Fibroblast of the aortic adventitia (primary cell): Measurements from ENCODE around the gene GALK2. TPM values are rescaled to one million over a fixed set of nuclear protein-coding genes. Genes with fewer than 3 reads are reported as not detected.

Experiments
- DNase-seq: peaks from one replicate; pipeline ENCODE4 v3.0.0-alpha.2; 2010; ENCODE audit warnings: low read depth
- H3K4me3 ChIP-seq: 2 replicates; pipeline ENCODE4 v1.5.1; 2011; ENCODE audit warnings: low read depth, mild to moderate bottlenecking, control low read depth, low read length, moderate library complexity
- total RNA-seq: library from RNA; depleted of rRNA; stranded (reverse); fragments of >200 nt; gene quantifications from 2 replicates; pipeline ENCODE4 v1.2.3, GENCODE V29; 2012; ENCODE audit warnings: low replicate concordance
- TF ChIP-seq, protein P1 (sequence below): IDR thresholded peaks from 2 replicates; pipeline ENCODE4 v1.5.1; 2011; ENCODE audit warnings: mild to moderate bottlenecking, low read length, control low read depth, inconsistent platforms; ENCODE audit not compliant: insufficient read depth

The GALK2 gene
- total RNA-seq, 1 donor, result 30.9 TPM

DNA sequence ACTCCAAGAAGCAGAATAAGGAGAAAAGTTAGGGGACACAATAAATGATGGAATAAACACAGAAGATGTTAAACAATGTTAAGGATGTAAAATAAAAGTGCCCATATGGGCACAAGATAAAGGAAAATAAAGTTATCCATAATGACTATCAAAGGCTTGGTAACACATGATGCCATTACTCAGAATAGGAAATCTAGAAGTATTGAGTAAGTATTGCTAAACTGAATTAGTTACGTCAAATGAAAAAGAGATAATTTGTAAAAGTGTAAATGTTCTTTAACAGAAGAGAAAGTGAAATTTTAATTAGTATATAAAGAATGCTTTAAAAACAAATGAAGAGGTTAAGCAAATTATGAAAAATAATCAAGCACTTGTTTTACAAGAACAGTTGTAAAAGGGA lies 21.3 kb upstream of the GALK2 start:
- TF ChIP-seq, protein P1, sequence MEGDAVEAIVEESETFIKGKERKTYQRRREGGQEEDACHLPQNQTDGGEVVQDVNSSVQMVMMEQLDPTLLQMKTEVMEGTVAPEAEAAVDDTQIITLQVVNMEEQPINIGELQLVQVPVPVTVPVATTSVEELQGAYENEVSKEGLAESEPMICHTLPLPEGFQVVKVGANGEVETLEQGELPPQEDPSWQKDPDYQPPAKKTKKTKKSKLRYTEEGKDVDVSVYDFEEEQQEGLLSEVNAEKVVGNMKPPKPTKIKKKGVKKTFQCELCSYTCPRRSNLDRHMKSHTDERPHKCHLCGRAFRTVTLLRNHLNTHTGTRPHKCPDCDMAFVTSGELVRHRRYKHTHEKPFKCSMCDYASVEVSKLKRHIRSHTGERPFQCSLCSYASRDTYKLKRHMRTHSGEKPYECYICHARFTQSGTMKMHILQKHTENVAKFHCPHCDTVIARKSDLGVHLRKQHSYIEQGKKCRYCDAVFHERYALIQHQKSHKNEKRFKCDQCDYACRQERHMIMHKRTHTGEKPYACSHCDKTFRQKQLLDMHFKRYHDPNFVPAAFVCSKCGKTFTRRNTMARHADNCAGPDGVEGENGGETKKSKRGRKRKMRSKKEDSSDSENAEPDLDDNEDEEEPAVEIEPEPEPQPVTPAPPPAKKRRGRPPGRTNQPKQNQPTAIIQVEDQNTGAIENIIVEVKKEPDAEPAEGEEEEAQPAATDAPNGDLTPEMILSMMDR, result no peak
- no peak for DNase-seq

DNA sequence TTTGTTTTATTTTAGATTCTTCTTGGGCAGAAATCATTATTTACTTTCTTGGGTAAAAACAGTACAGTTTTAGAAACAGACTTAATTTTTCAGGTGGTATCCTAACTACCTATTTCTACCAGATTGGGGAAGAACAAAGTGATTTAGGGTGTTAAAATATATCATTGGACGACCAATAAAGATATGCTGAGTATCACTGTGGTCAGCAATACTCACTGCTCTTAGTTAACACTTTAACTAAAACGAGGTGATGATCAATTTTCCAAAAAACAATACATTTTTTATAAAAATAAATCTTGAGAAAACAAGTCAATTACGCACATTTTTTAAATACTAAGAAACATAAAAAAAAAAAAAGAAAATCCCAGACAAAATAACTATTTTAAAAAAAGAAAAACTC lies 18.2 kb upstream of the GALK2 start:
- DNase-seq, result no peak
- no peak overlapping the region for H3K4me3 ChIP-seq
- TF ChIP-seq, protein P1, result no peak

More for the DNA sequence above, 21.3 kb upstream of the GALK2 start:
- no peak overlapping the region for H3K4me3 ChIP-seq

DNA sequence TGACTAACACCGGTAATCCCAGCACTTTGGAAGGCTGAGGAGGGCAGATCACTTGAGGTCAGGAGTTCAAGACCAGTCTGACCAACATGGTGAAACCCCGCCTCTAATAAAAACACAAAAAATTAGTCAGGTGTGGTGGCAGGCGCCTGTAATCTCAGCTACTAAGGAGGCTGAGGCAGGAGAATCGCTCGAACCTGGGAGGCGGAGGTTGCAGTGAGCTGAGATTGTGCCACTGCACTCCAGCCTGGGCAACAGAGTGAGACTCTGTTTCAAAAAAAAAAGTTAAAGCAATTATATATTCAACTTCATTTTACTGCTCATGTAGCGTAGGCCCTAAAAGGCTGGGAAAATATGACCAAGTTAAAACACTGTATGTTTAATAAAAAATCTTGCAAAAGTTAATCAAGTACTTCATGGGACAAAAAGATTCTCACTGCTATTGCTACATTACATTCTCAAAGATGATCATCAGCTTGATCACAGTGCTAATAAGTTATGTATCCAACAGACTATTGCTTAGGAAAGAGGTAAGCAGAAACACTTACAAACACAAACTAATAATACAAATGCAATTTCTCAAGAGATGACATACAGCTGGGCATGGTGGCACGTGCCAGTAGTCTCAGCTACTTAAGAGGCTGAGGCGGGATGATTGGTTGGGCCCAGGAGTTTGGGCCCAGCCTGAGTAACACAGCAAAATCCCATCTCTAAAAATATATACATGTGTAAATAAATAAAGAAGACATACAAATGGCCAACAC lies 17.3 kb upstream of the GALK2 start:
- H3K4me3 ChIP-seq, result no peak overlapping the region
- DNase-seq, result no peak

DNA sequence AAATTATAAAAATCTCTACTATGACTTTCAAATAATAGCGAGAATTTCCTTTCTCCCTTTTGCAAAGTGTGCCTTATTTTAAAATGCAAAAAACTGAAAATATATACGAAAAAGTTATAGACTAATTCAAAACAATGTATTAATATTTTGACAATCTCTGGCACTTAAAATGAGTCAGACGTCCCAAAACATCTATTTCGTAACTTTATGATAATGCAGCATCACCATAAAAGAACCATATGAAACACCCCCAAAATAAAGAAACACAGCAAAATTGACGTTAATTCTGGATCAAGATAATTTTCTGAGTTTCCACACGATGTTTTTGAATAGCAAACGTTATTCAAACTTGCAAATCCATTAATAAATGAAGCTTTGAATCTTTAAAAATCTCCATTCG lies 15.7 kb upstream of the GALK2 start:
- DNase-seq, result no peak
- peak overlapping the region; percentile 93 for H3K4me3 ChIP-seq
- TF ChIP-seq, protein P1, result no peak

More for the DNA sequence above, 17.3 kb upstream of the GALK2 start:
- TF ChIP-seq, protein P1, result no peak

DNA sequence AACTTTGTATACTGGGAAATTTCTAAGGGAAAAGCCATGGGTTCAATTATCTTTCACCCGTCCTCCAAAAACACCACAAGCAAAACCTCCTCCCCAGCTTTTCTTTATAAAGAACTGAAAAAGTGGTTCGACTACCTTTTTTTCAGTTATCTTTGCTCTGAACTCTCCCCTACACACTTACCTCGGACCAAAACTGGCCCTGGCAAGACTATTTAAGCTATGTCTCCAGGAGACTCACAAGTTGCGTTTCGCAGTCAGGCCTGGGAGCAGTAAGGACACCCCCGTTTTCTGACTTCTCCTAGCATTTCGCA lies 15.3 kb upstream of the GALK2 start:
- H3K4me3 ChIP-seq, result peak overlapping the region; percentile 93
- TF ChIP-seq, protein P1, result no peak
- no peak for DNase-seq

DNA sequence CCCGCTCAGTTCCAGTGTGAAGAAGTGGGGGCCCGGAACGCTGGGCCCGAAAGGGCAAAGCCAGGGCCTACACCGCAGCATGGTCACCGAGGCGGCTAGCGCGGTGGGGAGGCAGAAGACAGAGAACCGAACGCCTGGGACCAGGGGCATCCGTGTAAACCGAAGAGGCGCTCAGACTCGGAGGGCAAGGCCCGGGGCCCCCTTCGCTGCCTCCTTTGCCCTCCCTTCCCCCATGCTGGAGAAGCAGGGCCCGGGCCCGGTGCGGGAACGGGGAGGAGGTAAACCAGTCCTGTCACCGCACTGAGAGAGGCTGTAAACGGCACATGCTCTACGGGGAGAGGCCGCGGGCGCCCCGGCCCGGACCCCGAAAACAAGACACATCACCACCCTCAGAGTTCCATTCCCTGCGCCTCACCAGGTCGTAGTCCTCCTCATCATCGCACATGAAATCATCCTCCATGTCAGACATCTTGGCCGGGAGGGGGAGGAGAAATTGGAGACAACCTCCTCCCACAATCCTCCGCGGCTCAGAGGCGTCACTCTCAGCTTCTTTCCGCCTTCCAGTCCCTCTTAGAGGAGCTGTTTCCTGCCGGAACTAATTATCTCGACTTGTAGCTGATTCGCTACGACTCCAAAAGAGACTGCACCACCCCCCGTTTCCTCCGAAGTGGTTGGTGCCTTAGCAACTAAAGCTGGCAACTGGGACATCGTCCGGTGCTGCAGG lies 14.8 kb upstream of the GALK2 start, which contains the start of gene COPS2:
COPS2 (minus strand) TSS at position 490 of the 724 bp plus-strand sequence; CDS start at position 469, 21 bp downstream.
- TF ChIP-seq, protein P1, result no peak
- peak; percentile 100 for DNase-seq
- H3K4me3 ChIP-seq, result peak within 1 kb of the TSS; percentile 100
